C4-2B (cell line): ENCODE data around the gene IGDCC3.

ENCODE experiments used
- CTCF ChIP-seq: fragments of 450-650 bp; conservative IDR thresholded peaks from 2 replicates; pipeline ENCODE4 v1.5.1; 2017; ENCODE audit warnings: mild to moderate bottlenecking
- ZFX ChIP-seq: fragments of 450-650 bp; IDR thresholded peaks from 2 replicates; pipeline ENCODE4 v1.6.1; 2017

- no peak for TF ChIP-seq CTCF
- TF ChIP-seq ZFX: no peak
These were observed 34.3 kb downstream of the IGDCC3 start for GRCh38 chr15:65343374-65343981.
